Thyroid gland (tissue), 4 donors: ENCODE results near the gene PDXDC1. TPM values are rescaled to one million over a fixed set of nuclear protein-coding genes. Genes with fewer than 3 reads are reported as not detected.
"Not testable (repeated sequence)": the region's sequence is repeated elsewhere in the genome, so short reads cannot be mapped to it uniquely, and the experiment has no call there.

Experiments
- DNase-seq, 2 donors: peaks; one replicate each; pipeline ENCODE4 v3.0.0-alpha.2; 2019
- H3K27ac ChIP-seq, 3 donors: fragments of 200-600 bp; sonication (generic); 1 replicate in 2 of 3; 2 replicates in 1 of 3; pipeline ENCODE4 v1.5.1; 2016 to 2019; ENCODE audit warnings: mild to moderate bottlenecking in 1 of 3, moderate library complexity in 1 of 3
- H3K27me3 ChIP-seq: fragments of 200-600 bp; sonication (generic); one replicate; pipeline ENCODE4 v1.5.1; 2019
- H3K36me3 ChIP-seq, 2 donors: fragments of 200-600 bp; sonication (generic); one replicate each; pipeline ENCODE4 v1.5.1; 2016 to 2019
- H3K4me1 ChIP-seq, 2 donors: fragments of 200-600 bp; sonication (generic); one replicate each; pipeline ENCODE4 v1.5.1; 2017 to 2019
- H3K4me3 ChIP-seq, 3 donors: fragments of 200-600 bp; sonication (generic); replicated peaks in 1 of 3; 1 replicate in 2 of 3; 2 replicates in 1 of 3; pipeline ENCODE4 v1.5.1; 2016; ENCODE audit warnings: mild to moderate bottlenecking in 1 of 3
- H3K9me3 ChIP-seq: fragments of 200-600 bp; sonication (generic); one replicate; pipeline ENCODE4 v1.5.1; 2017
- CTCF ChIP-seq, 6 experiments: fragments of 200-600 bp in 3 of 6; fragments of 450-650 bp in 3 of 6; sonication (generic) in 3 of 6; IDR thresholded peaks; one replicate each; pipeline ENCODE4 v1.5.1; 2016 to 2019; ENCODE audit warnings: antibody characterized with exemption in 6 of 6, mild to moderate bottlenecking in 2 of 6, inconsistent platforms in 1 of 6, moderate library complexity in 1 of 6
- POLR2A ChIP-seq, 2 donors: fragments of 450-650 bp; IDR thresholded peaks; one replicate each; pipeline ENCODE4 v1.6.1; 2017; ENCODE audit warnings: antibody characterized with exemption in 2 of 2, mild to moderate bottlenecking in 2 of 2, moderate library complexity in 1 of 2
- WGBS, 2 donors: methylation state at CpG; one replicate each; pipeline ENCODE4 v1.1.5; 2017; 5-methylcytosine and 5-hydroxymethylcytosine counted together
- intact Hi-C: fragments of 100-400 bp; cut with DNase I; formaldehyde crosslinking; loops from one replicate; pipeline ENCODE4 v1.15.1; 2023
- total RNA-seq, 4 donors: library from RNA; depleted of rRNA; stranded (reverse); fragments of >200 nt; gene quantifications; one replicate each; pipeline ENCODE4 v1.2.3, GENCODE V29; 2016

The PDXDC1 gene
- total RNA-seq, 4 donors from 2014 or later = 80.5 to 172 (median 117) TPM

GRCh38 chr16:14961405-14962186, 13.2 kb upstream of the PDXDC1 start:
- H3K27me3 ChIP-seq = no peaks in the 10 kb centered on the region
- H3K9me3 ChIP-seq = no peaks in the 10 kb centered on the region
- H3K27ac ChIP-seq = no peak overlapping the region
- DNase-seq = peak in 1 of 2 donors; percentile 30
- no peak for TF ChIP-seq POLR2A (IDR thresholded peaks at IDR 0.05)
- no peak for TF ChIP-seq CTCF (IDR thresholded peaks at IDR 0.05)
- intact Hi-C loops = no loop called here
- H3K4me3 ChIP-seq = no peak overlapping the region
- peaks cover 0 to 12% of the 10 kb centered on the region in 2 donors for H3K4me1 ChIP-seq
- H3K36me3 ChIP-seq = no peaks in the 10 kb centered on the region
- WGBS, 2 donors = 64 to 69% methylated on average over 11 of the region's 11 CpGs

- Histone ChIP-seq H3K27me3 (no peaks in the 10 kb centered on the region), H3K36me3 (no peaks in the 10 kb centered on the region), H3K4me1 (peaks cover 0 to 12% of the 10 kb centered on the region in 2 donors), H3K27ac (no peak overlapping the region), H3K4me3 (no peak overlapping the region), H3K9me3 (no peaks in the 10 kb centered on the region)
- WGBS, 2 donors = 75 to 79% methylated on average over 8 of the region's 8 CpGs
- DNase-seq = no peak
- intact Hi-C loops = no loop called here
- no peak for TF ChIP-seq CTCF (IDR thresholded peaks at IDR 0.05)
- TF ChIP-seq POLR2A (IDR thresholded peaks at IDR 0.05) = no peak
Observed at GRCh38 chr16:14963281-14964173, 11.3 kb upstream of the PDXDC1 start.

- no peak for TF ChIP-seq POLR2A (IDR thresholded peaks at IDR 0.05)
- TF ChIP-seq CTCF (IDR thresholded peaks at IDR 0.05) = no peak
- DNase-seq = no peak
- H3K36me3 ChIP-seq = no peaks in the 10 kb centered on the region
- intact Hi-C loops = no loop called here
- 91 to 93% methylated on average over 17 of the region's 17 CpGs for WGBS, 2 donors
- H3K27ac ChIP-seq = no peak overlapping the region
- peaks cover 0 to 12% of the 10 kb centered on the region in 2 donors for H3K4me1 ChIP-seq
- H3K4me3 ChIP-seq = no peak overlapping the region
- no peaks in the 10 kb centered on the region for H3K27me3 ChIP-seq
- H3K9me3 ChIP-seq = no peaks in the 10 kb centered on the region
Observed at GRCh38 chr16:14965328-14965727, 9.5 kb upstream of the PDXDC1 start.

- H3K4me3 ChIP-seq, H3K9me3 ChIP-seq, H3K27ac ChIP-seq, intact Hi-C loops, H3K36me3 ChIP-seq, DNase-seq, H3K4me1 ChIP-seq, H3K27me3 ChIP-seq: not testable (repeated sequence)
- 95 to 96% methylated on average over 3 of the region's 3 CpGs for WGBS, 2 donors
Observed at GRCh38 chr16:14969795-14970194, 5.0 kb upstream of the PDXDC1 start.

GRCh38 chr16:14971621-14972228, 3.1 kb upstream of the PDXDC1 start:
- H3K4me3 ChIP-seq, H3K27me3 ChIP-seq, H3K27ac ChIP-seq, H3K36me3 ChIP-seq, H3K9me3 ChIP-seq, DNase-seq, H3K4me1 ChIP-seq, intact Hi-C loops: not testable (repeated sequence)
- 92 to 94% methylated on average over 12 of the region's 12 CpGs for WGBS, 2 donors

- DNase-seq, H3K4me1 ChIP-seq, H3K27ac ChIP-seq, intact Hi-C loops, H3K36me3 ChIP-seq, H3K27me3 ChIP-seq, H3K9me3 ChIP-seq: not testable (repeated sequence)
- WGBS, 2 donors = 57 to 58% methylated on average over 14 of the region's 14 CpGs
- H3K4me3 ChIP-seq = peak overlapping the region in 2 of 3 donors; percentile 99
Observed at GRCh38 chr16:14973785-14974322, 972 bp upstream of the PDXDC1 start.

- 1 to 2% methylated on average over 7 of the region's 7 CpGs for WGBS, 2 donors
- DNase-seq, H3K27me3 ChIP-seq, H3K4me1 ChIP-seq, intact Hi-C loops, H3K9me3 ChIP-seq, H3K36me3 ChIP-seq: not testable (repeated sequence)
- H3K27ac ChIP-seq = peak overlapping the region; percentile 88 to 98 (median 95)
- peak overlapping the region; percentile 84 to 99 (median 99) for H3K4me3 ChIP-seq
Observed at GRCh38 chr16:14974331-14974655, 533 bp upstream of the PDXDC1 start.
